GM19468 (cell line): ENCODE results near the gene TRAPPC3L.
A peak's percentile ranks its signal among the peaks of the same experiment; 100 is the strongest.
"Not testable (repeated sequence)": the region's sequence is repeated elsewhere in the genome, so short reads cannot be mapped to it uniquely, and the experiment has no call there.

Experiments
- ATAC-seq: cut with Tn5 transposase; IDR thresholded peaks from one replicate; pipeline ENCODE4 v1.9.1; 2021; ENCODE audit warnings: mild to moderate bottlenecking, moderate library complexity, moderate number of reproducible peaks; ENCODE audit not compliant: unreplicated experiment; ENCODE audit errors: extremely low read depth

TRAPPC3L gene

GRCh38 chr6:116518621-116519368 is 26.7 kb downstream of the TRAPPC3L start:
- ATAC-seq = no peak

GRCh38 chr6:116515141-116515540 is 30.3 kb downstream of the TRAPPC3L start:
- no peak for ATAC-seq

DNA sequence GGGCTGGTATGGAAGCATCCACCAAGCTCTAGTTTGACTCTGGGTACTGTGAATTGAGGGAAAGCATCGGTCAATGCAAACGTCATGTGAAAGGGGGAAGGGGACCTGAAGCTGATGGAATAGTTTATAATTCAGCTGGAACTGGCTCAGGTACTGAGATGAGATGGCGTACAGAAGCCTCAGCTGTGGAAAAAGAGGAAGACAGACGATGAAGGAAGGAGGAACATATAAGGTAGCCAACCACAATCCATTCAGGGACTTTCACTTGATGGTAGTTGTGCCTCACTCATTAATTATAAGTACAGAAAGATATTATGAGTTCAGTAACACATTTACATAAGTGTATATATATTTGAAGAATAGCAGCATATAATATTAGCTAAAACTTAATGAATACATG is 31.4 kb downstream of the TRAPPC3L start:
- no peak for ATAC-seq

DNA sequence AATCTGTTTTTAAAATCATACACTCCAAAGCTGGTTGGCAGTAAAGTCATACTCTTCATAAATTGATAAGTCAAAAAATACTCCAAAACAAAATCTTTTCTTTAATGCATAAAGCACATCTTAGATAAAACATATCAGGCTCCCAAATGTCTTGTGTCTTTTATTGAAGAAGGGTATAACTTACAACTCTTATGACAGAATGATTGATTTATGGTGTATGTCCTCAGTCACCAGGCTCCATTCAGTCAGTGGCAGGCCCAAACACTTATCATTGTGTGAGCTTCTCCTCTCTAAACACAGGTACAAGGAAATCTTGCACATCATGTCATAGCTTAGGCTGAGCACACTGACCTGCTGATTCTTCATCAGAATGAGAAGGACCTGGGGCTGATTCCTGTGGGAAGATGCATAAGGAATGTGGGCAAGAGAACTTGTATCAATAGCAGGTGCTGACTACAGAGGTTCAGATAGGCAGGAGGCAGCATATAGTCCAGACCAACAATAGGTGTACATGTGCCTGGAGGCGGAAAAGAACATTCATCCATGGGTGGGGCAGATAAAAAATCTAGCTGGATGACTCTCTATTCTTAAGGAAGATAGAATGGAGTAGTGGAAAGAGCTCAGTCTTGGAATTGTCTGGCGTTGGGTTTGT is 32.1 kb downstream of the TRAPPC3L start:
- no peak for ATAC-seq

DNA sequence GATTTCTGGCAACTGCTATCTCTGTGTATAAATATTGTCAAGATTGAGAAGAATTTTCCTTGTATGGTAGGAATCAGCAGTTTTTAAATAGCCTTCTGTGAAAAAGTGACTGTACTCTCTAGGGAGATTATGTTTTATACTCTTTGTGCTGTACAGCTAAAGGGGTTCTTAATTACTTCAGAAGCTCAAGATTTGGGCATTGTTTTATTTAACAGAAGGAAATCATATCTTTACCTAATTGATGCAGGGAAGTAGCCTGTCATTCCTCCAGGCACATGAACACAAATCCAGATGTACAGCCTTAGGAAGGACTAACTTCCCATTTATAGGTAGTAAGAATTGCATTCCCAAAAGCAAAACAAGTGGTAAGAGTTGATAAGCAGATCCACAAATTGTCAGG is 32.8 kb downstream of the TRAPPC3L start:
- ATAC-seq = no peak

DNA sequence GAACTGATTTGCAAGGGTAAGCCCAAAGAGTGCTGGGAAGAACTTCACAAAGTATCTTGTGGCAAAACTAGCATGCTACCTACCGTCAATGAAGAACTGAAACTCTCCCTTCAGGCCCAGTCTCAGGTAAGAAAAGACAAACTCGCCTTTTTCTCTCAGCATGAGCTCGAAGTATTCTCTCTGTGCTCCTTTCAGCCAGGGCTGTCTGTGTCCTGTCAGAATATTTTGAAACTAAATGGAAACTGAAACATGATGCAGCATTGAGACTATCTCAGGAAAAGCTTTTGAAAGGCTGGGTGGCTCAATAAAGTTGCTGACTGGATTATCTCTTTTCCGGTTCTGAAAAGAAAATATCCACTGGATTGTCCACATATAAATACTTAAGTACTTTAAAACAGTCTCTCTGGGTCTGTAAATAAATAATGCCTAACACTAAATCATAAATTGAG is 33.3 kb downstream of the TRAPPC3L start:
- ATAC-seq = peak; percentile 50

DNA sequence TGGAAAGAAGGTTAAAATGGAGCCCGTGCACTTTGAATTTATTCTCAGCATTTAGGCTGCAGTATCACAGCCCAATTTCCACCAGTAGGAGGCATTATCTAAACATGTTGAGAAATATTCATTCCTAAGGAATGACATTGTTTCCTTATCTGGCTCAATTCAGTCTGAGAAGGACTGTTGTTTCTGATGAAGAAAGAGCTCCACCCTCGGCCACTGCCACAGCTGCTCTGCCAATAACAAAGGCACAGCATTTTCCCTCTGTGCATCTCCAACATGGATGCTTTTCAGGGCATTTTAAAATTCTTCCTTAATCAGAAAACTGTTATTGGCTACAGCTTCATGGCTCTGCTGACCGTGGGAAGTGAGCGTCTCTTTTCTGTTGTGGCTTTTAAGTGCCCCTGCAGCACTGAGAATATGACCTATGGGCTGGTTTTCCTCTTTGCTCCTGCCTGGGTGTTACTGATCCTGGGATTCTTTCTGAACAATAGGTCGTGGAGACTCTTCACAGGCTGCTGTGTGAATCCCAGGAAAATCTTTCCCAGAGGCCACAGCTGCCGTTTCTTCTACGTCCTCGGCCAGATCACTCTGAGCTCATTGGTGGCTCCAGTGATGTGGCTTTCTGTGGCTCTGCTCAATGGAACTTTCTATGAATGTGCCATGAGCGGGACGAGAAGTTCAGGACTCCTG is 33.9 kb downstream of the TRAPPC3L start, which contains the start of gene CALHM5:
Gene CALHM5 (plus strand): TSS at position 216 of the 687 bp plus-strand sequence. CDS start 58 bp downstream, at position 274.
- no peak for ATAC-seq

- no peak for ATAC-seq
These were observed 37.0 kb downstream of the TRAPPC3L start for GRCh38 chr6:116508527-116508926.

DNA sequence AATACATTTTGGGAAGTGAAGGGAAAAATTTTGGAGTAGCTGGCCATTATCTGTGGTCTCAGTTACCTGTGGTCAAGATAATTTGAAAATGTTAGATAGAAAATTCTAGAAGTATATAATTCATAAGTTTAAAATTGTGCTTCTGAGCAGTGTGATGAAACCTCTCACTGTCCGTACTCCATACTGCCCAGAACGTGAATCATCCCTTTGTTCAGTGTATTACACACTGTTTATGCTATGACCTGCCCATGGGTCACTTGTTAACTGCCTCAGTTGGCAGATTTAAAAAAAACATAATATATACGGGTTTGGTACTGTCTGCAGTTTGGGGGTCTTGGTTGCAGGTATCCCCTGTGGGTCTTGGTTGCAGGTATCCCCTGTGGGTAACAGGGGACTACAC is 38.2 kb downstream of the TRAPPC3L start:
- ATAC-seq = no peak

- no peak for ATAC-seq
These were observed 44.5 kb downstream of the TRAPPC3L start for GRCh38 chr6:116500969-116501433.

- no peak for ATAC-seq
These were observed 48.3 kb downstream of the TRAPPC3L start for GRCh38 chr6:116497113-116497676.

DNA sequence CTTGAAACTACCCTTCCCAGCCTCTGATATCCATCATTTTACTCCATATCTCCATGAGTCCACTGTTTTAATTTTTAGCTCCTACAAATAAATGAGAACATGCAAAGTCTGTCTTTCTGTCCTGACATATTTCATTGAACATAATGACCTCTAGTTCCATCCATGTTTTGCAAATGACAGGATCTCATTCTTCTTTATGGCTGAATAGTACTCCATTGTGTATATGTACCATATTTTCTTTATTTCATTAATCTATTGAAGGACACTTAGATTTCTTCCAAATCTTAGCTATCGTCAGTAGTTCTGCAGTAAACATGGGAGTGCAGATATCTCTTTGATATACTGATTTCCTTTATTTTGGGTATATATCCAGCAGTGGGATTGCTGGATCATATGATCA is 50.3 kb downstream of the TRAPPC3L start:
- not testable (repeated sequence) for ATAC-seq

DNA sequence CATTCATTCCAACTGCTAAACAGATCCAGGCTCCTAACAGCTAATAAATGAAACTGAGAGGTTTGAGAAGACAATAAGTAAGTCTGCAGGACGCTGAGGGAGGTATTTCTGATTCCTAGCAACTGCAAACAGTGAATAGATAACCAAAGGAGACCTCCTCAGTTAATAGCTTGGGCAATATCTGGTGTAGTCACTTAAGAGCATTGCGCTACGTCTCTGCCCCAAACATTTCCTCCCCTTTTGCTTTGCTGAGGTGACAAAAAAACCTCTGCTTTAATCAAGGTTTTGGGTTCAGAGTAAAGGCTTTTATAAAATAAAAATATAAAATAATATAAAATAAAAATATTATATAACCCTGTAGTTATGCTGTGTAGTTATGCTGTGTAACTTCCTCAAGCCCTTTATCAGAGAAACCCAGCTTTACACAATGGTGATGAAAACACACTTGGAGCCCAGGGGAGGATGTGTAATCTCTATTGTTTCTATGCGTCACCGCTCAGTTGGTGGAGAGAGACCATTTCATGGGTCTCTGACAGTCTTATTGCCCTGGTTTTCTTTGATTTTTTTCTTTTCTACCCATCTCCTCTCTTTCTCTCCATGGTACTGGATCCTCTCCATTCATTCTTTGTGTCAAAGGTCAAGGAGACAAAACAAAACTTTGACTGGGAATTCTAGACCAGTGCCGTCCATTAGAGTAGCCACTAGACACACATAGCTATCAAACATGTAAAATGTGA is 53.0 kb downstream of the TRAPPC3L start:
- no peak for ATAC-seq

- ATAC-seq = no peak
These were observed 53.7 kb downstream of the TRAPPC3L start for GRCh38 chr6:116491610-116492330.

- no peak for ATAC-seq
These were observed 59.8 kb downstream of the TRAPPC3L start for GRCh38 chr6:116485559-116486184.

DNA sequence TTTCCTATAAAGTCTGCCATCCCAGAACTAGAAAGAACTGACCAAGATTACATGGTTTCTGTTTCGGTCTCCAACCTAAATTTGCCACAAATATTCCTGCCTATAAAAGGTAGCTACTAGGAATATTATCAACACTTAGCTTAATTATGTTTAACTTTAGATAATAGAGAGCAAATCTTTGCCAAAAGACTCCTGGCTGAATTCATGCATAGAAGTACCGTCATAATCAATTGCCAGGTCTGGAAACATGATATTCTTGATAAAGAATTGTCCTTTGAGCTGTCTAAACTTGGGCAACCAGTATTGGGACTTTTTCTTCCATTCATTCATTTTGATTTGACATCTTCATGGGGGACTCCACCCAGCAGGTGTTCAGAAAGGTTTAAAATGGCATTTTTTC is 61.9 kb downstream of the TRAPPC3L start:
- ATAC-seq = no peak

GRCh38 chr6:116482780-116483179 is 62.7 kb downstream of the TRAPPC3L start:
- ATAC-seq = no peak

GRCh38 chr6:116476002-116476678 is 69.3 kb downstream of the TRAPPC3L start:
- ATAC-seq = peak; percentile 100
